T-helper 1 cell treated with Interleukin-12 subunit alpha and Interleukin-12 subunit beta and Interleukin-4 antibody, amounts not matched to agents 30 μg/mL and 1 μg/mL, for 36 hours (primary cell): ENCODE results near the gene CPS1.

ENCODE experiments used
- H3K27ac Mint-ChIP-seq: one replicate; pipeline ENCODE4 v1.8.0; 2021; ENCODE audit warnings: mild to moderate bottlenecking, mixed read lengths
- H3K27me3 Mint-ChIP-seq: one replicate; pipeline ENCODE4 v1.8.0; 2021; ENCODE audit warnings: low read depth, mixed read lengths
- H3K36me3 Mint-ChIP-seq: one replicate; pipeline ENCODE4 v1.8.0; 2021; ENCODE audit warnings: low read depth, mixed read lengths
- H3K4me1 Mint-ChIP-seq: one replicate; pipeline ENCODE4 v1.8.0; 2021; ENCODE audit warnings: low read depth, mixed read lengths
- H3K4me3 Mint-ChIP-seq: one replicate; pipeline ENCODE4 v1.8.0; 2021; ENCODE audit warnings: mild to moderate bottlenecking, moderate library complexity, mixed read lengths
- H3K9me3 Mint-ChIP-seq: one replicate; pipeline ENCODE4 v1.8.0; 2021; ENCODE audit warnings: mixed read lengths

CPS1 gene

DNA sequence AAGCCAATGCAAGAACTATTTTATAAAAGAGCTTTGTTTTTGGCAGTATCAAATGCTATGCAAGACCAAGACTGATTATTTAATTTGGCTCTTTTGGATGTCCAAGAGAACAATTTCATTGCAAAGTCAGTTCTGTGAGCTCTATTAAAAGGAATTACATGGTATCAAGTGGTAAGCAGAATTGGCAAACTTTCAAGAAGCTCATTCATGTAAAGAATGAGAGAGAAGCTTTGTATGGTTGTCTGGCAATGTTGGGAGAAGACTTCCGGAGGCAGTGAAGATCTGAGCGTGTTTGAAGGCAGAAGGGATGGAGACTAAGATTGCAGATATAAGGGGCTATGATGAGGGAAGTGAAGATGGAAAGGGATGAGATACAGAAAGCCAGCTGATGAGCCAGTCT lies 49.6 kb downstream of the CPS1 start:
- Mint-ChIP-seq H3K4me1 (no peaks in the 10 kb centered on the region), H3K9me3 (no peaks in the 10 kb centered on the region), H3K27ac (no peak overlapping the region), H3K27me3 (no peaks in the 10 kb centered on the region), H3K4me3 (no peak overlapping the region), H3K36me3 (no peaks in the 10 kb centered on the region)

DNA sequence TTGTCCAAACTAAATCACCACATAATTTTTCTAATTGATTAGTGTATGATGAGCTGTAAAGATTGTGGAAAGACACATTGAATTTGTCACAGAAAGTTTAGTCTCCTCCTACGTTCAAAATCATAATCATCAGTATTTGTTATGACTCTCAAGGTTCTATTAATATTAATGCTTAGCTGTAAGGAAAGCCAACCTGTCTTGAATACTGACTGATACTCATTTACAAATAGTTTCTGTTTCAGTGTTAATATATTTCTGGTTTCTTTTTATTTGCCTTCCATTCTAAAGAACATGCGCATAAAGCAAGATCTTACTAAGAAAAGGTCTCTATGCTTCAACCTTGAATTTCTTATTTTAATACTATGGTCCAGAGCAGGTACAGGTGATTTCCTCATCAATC lies 55.1 kb downstream of the CPS1 start:
- Mint-ChIP-seq H3K27me3 (no peaks in the 10 kb centered on the region), H3K9me3 (no peaks in the 10 kb centered on the region), H3K27ac (no peak overlapping the region), H3K36me3 (no peaks in the 10 kb centered on the region), H3K4me1 (no peaks in the 10 kb centered on the region), H3K4me3 (no peak overlapping the region)

DNA sequence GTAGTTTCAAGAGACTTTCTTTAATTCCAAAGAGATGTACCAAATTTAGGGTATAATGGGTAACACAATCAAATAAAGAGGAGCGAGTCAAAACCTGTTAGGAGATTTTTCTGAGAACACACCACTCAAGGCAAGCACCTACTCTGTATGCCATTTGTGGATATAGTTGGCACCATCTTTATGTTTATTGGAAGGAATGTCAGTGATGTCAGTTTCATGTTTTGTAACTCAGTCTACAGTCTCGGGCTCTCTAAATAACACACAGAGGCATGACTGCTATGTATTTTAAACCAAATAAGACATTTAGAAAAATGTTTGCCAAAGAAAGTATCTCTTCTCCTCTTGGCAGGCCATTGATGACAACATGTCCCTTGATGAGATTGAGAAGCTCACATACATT lies 59.7 kb downstream of the CPS1 start:
- H3K9me3 Mint-ChIP-seq = no peaks in the 10 kb centered on the region
- no peaks in the 10 kb centered on the region for H3K27me3 Mint-ChIP-seq
- no peaks in the 10 kb centered on the region for H3K4me1 Mint-ChIP-seq
- no peaks in the 10 kb centered on the region for H3K36me3 Mint-ChIP-seq
- H3K4me3 Mint-ChIP-seq = no peak overlapping the region
- H3K27ac Mint-ChIP-seq = no peak overlapping the region

- Mint-ChIP-seq H3K9me3 (no peaks in the 10 kb centered on the region), H3K27me3 (no peaks in the 10 kb centered on the region), H3K4me3 (no peak overlapping the region), H3K4me1 (no peaks in the 10 kb centered on the region), H3K27ac (no peak overlapping the region), H3K36me3 (no peaks in the 10 kb centered on the region)
Measured at GRCh38 chr2:210617318-210617717, 60.9 kb downstream of the CPS1 start.

GRCh38 chr2:210617732-210618330 lies 61.4 kb downstream of the CPS1 start:
- Mint-ChIP-seq H3K27me3 (no peaks in the 10 kb centered on the region), H3K36me3 (no peaks in the 10 kb centered on the region), H3K4me3 (no peak overlapping the region), H3K4me1 (no peaks in the 10 kb centered on the region), H3K9me3 (no peaks in the 10 kb centered on the region), H3K27ac (no peak overlapping the region)

- Mint-ChIP-seq H3K36me3 (no peaks in the 10 kb centered on the region), H3K27ac (no peak overlapping the region), H3K4me3 (no peak overlapping the region), H3K27me3 (no peaks in the 10 kb centered on the region), H3K9me3 (no peaks in the 10 kb centered on the region), H3K4me1 (no peaks in the 10 kb centered on the region)
Measured at GRCh38 chr2:210620456-210620855, 64.1 kb downstream of the CPS1 start.

DNA sequence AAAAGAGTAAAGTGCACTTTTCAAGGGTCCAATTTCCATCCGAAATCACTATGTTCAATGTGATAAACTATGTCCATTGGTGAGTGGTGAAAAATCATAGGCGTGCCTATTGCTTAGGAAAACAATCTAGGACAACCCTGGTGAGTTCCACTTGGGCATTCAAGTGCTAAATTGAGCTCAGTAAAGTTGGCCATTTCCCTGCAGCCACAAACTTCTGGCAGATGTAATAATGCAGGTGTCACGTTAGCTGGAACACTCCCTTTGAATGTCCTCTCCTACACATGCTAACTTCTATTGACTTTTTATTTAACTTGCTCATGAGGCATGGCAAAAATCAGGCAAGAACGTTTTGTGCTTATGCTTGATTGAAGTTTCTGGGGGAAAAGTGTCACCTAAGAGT lies 67.1 kb downstream of the CPS1 start:
- Mint-ChIP-seq H3K9me3 (no peaks in the 10 kb centered on the region), H3K27ac (no peak overlapping the region), H3K27me3 (no peaks in the 10 kb centered on the region), H3K4me1 (no peaks in the 10 kb centered on the region), H3K36me3 (no peaks in the 10 kb centered on the region), H3K4me3 (no peak overlapping the region)

- H3K4me1 Mint-ChIP-seq = no peaks in the 10 kb centered on the region
- H3K4me3 Mint-ChIP-seq = no peak overlapping the region
- no peak overlapping the region for H3K27ac Mint-ChIP-seq
- H3K9me3 Mint-ChIP-seq = no peaks in the 10 kb centered on the region
- H3K27me3 Mint-ChIP-seq = no peaks in the 10 kb centered on the region
- no peaks in the 10 kb centered on the region for H3K36me3 Mint-ChIP-seq
Measured at GRCh38 chr2:210626849-210627248, 70.5 kb downstream of the CPS1 start.

- Mint-ChIP-seq H3K9me3 (no peaks in the 10 kb centered on the region), H3K4me1 (no peaks in the 10 kb centered on the region), H3K27ac (no peak overlapping the region), H3K36me3 (no peaks in the 10 kb centered on the region), H3K27me3 (no peaks in the 10 kb centered on the region), H3K4me3 (no peak overlapping the region)
Measured at GRCh38 chr2:210630873-210631560, 74.6 kb downstream of the CPS1 start.

GRCh38 chr2:210633699-210634098 lies 77.3 kb downstream of the CPS1 start:
- Mint-ChIP-seq H3K4me3 (no peak overlapping the region), H3K4me1 (no peaks in the 10 kb centered on the region), H3K9me3 (no peaks in the 10 kb centered on the region), H3K36me3 (no peaks in the 10 kb centered on the region), H3K27me3 (no peaks in the 10 kb centered on the region), H3K27ac (no peak overlapping the region)

- Mint-ChIP-seq H3K27ac (no peak overlapping the region), H3K27me3 (no peaks in the 10 kb centered on the region), H3K9me3 (no peaks in the 10 kb centered on the region), H3K36me3 (no peaks in the 10 kb centered on the region), H3K4me3 (no peak overlapping the region), H3K4me1 (no peaks in the 10 kb centered on the region)
Measured at GRCh38 chr2:210635257-210635656, 78.9 kb downstream of the CPS1 start.

DNA sequence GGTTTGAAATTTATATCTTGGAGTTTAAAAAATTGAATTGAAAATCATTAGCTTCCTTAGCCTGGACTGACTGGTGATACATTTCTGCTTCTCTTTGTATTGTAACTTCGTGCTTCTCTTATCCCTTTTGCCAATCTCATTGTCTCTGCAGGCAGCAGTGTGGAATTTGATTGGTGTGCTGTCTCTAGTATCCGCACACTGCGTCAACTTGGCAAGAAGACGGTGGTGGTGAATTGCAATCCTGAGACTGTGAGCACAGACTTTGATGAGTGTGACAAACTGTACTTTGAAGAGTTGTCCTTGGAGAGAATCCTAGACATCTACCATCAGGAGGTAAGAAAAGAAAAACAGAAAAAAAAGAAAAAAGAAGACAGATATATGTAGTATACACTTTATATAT lies 85.9 kb downstream of the CPS1 start:
- Mint-ChIP-seq H3K4me3 (no peak overlapping the region), H3K36me3 (no peaks in the 10 kb centered on the region), H3K27me3 (no peaks in the 10 kb centered on the region), H3K27ac (no peak overlapping the region), H3K4me1 (no peaks in the 10 kb centered on the region), H3K9me3 (no peaks in the 10 kb centered on the region)

DNA sequence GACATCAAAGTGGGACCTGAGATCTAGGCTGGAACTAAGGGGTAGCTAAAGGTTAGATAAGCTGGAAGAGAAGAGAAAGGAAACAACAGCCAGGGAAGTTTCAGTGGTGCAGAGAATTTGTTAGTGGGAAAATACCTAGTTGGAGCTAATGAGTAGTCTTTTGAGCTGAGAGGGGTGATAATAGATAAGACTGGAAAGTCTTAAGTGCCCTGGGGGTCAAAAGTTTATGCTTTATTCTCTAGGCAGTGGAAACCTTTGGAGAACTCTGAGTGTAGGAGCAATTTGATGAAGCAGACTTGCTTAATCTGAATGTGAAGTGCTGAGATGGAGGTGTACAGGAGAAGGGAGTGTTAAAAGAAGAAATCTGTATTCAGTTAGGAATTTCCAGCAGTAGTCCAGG lies 90.8 kb downstream of the CPS1 start:
- Mint-ChIP-seq H3K4me3 (no peak overlapping the region), H3K36me3 (no peaks in the 10 kb centered on the region), H3K9me3 (no peaks in the 10 kb centered on the region), H3K27ac (no peak overlapping the region), H3K4me1 (no peaks in the 10 kb centered on the region), H3K27me3 (no peaks in the 10 kb centered on the region)

DNA sequence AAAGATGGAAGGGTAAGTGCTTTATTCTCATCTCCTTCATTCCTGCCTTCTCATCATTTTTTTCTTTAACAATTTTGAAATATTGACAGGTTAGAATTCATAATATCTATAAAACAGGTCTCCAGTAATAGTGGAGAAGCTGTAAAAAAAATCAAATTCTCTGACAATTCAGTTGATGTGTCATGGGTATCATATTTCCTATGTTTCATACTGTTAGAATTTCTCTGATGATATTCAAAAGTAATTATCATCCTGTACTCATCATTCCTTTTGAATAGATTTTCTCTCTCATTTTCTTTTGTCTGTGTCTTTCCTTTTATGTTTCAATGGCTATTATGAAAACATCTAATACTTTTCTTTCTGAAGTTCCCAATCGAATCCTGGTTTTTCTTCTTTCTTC lies 97.7 kb downstream of the CPS1 start:
- H3K9me3 Mint-ChIP-seq = no peaks in the 10 kb centered on the region
- H3K27me3 Mint-ChIP-seq = no peaks in the 10 kb centered on the region
- H3K4me1 Mint-ChIP-seq = no peaks in the 10 kb centered on the region
- no peak overlapping the region for H3K4me3 Mint-ChIP-seq
- H3K27ac Mint-ChIP-seq = no peak overlapping the region
- H3K36me3 Mint-ChIP-seq = no peaks in the 10 kb centered on the region

- H3K9me3 Mint-ChIP-seq = no peaks in the 10 kb centered on the region
- H3K36me3 Mint-ChIP-seq = no peaks in the 10 kb centered on the region
- H3K27ac Mint-ChIP-seq = no peak overlapping the region
- H3K4me3 Mint-ChIP-seq = no peak overlapping the region
- H3K4me1 Mint-ChIP-seq = no peaks in the 10 kb centered on the region
- H3K27me3 Mint-ChIP-seq = no peaks in the 10 kb centered on the region
Measured at GRCh38 chr2:210655229-210655975, 99.0 kb downstream of the CPS1 start.
